HG02938 (cell line): Measurements from ENCODE around the gene BNIP1.
"Not testable (repeated sequence)": the region's sequence is repeated elsewhere in the genome, so short reads cannot be mapped to it uniquely, and the experiment has no call there.

Experiments used
- ATAC-seq: cut with Tn5 transposase; IDR thresholded peaks from one replicate; pipeline ENCODE4 v1.9.1; 2021; ENCODE audit warnings: mild to moderate bottlenecking, moderate library complexity; ENCODE audit not compliant: unreplicated experiment

Gene BNIP1, protein sequence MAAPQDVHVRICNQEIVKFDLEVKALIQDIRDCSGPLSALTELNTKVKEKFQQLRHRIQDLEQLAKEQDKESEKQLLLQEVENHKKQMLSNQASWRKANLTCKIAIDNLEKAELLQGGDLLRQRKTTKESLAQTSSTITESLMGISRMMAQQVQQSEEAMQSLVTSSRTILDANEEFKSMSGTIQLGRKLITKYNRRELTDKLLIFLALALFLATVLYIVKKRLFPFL

DNA sequence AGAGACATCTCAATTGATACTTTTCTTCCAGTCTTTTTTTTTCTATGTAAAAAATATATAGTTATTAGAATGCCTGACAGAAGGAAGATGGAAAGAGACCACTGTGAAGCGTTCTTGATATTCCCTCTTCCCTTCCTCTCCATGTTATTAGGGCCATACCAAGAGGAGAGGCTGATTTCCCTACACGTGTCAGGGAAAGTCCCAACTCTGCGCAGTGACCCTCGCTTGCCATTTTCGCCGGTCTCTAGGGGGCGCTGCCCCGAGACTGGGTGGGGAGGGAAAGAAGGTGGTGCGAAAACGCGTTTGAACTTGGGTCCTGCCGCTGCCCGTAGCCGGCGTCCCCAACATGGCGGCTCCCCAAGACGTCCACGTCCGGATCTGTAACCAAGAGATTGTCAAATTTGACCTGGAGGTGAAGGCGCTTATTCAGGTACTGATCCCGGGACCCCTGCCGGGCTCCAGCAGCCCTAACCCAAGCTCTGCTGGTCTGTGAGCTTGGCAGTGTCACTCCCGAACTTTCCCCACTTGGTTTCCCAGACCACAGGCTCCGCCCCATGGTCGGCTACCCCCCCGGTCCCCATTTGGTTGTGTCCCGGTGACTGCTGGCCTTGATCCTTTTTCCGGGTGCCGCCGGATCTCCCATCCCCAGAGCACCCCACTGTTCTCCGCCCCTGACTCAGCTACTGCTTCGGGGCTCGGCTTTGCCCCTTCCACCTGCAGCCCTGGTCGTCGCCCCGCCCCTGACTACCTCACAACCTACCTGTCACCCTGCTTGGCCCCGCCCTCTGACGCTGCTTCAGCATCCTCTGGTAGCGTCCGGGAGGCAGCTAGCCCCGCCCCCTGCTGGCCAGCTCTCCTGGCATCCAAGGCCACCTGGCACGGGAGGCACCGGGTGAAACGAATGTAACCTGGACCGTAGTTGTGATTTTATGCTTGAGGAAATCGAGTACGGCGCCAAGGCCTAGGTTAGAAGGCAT, at the start of gene BNIP1:
Gene BNIP1 (plus strand): TSS at position 332 of the 977 bp plus-strand sequence. CDS start 15 bp downstream, at position 347.
- ATAC-seq, result peak; percentile 94

DNA sequence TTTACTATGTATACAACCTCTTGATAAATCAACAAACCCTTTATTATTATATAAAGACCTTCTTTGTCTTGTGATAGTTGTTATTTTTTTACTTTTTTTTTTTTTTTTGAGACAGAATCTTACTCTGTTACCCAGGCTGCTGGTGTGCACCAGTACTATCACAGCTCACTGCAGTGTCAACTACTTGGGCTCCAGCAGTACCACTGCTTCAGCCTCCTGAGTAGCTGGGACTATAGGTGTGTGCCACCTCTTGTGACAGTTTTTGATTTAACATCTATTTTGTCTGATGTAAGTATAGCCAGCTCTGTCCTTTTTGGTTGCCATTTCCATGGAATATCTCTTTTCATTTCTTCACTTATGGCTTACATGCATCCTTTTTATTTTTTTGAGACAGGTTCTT, 45.5 kb upstream of the BNIP1 start:
- ATAC-seq, result no peak

DNA sequence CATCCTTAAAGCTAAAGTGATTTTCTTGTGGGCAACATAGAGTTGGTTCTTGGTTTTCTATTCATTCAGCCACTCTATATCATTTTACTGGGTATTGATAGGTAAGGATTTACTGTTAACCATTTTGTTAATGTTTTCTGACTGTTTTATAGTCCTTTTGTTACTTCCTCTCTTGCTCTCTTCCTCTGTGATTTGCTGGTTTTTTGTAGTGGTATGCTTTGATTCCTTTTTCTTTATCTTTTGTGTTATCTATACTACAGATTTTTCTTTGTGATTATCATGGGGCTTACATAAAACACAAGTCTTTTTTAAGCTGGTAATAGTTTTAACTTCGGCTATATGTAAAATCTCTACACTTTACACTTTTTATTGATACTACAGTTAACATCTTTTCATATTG, 44.9 kb upstream of the BNIP1 start:
- no peak for ATAC-seq

DNA sequence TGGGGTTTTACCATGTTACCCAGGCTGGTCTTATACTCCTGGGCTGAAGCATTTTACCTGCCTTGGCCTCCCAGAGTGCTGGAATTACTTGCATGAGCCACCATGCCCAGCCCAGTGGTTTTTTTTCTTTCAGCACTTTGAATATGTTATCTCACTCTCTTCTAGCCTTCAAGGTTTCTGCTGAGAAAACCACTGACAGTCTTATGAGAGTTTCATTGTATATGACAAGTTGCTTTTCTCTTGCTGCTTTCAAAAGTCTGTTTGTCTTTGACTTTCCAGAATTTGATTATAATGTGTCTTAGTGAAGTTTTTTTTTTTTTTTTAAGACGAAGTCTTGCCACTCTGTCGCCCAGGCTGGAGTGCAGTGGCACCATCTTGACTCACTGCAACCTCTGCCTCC, 43.1 kb upstream of the BNIP1 start:
- no peak for ATAC-seq

DNA sequence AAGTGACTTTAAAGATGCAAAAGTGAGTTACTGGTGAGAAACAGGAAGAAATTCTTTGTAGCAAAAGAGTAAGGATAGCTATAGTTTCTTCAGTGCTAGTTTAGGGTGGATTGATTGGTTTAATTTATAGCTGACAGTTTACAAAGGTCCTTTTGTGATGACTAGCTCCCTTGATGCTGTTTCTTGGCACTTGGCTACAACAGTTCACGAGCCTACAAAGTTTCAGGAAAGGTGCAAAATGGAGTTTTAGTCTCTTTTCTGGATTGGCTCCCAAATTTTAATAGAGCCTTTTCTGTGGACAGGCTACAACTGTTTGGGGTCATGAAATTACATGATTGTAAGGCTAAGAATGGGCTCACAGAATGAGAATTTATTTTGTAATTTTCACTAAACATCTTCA, 40.9 kb upstream of the BNIP1 start:
- no peak for ATAC-seq

DNA sequence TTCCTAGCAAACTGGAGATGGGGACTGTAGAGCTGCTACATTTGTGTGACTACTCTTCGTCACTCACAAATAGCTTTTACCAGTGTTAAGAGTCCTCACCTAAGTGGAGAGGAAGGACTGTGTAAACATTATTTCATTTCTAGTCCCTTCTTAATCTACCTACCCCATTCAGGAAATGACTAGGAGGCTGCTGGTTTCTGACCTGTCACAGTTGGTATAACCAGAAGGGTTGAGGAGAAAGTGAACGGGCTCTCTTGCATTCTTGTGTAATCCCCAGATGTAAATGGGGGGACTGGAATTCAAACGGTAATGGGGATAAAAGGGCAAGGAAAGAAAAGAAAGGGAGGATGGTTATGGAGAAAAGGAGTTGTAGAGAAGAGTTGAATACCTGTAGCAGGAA, 35.4 kb upstream of the BNIP1 start:
- ATAC-seq, result no peak

DNA sequence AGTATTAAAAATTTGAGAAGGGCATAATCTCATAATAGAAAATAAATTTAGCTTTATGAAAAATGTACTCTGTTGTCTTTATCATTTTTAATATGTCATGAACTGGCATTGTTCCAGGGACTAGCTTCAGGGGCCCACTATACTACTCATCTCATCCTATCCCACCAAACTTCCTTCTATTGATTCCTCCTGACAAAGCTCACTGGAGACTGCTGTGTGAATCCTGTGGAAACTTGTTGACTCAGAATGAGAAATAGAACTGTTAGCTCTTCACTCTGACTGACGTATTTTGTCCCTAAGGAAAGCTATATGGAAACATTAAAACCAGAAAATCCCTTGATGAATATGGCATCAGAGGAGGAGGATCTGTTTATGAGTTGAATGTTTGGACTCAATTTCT, 29.8 kb upstream of the BNIP1 start:
- ATAC-seq, result no peak

DNA sequence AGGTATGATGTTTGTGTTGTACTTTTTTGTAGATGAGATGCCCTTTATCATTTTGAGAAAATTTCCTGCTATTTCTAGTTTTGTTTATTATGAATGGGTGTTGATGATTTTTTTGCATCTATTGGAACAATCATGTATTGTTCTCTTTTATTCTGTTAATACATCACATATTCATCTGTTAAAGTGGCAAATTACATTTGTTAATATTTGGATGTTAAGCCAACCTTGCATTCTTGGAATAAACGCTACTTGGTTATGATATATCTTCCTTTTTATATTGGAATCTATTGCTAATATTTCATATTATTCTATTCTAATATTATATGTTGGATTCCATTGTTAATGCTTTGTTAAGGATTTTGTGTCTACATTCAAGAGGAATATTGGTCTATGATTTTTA, 24.6 kb upstream of the BNIP1 start:
- ATAC-seq, result no peak

DNA sequence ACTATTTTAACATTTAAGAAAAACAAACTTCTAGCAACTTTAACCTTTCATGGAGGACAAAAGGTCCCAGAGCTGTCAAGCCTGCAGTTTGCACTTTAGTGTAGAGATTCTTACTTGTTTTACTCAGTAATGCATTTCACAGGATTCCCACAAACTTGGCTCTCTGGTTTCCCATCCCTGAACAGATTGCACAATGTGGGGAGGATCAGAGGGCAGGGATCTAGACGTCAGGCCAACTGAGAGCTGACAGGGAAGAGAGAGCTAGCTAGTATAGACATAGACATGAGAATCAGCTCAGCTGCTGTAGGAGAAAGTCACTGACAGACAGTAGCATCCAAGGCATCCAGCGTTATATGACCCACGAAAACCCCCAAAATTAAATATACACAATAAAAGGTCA, 20.9 kb upstream of the BNIP1 start:
- ATAC-seq, result no peak

DNA sequence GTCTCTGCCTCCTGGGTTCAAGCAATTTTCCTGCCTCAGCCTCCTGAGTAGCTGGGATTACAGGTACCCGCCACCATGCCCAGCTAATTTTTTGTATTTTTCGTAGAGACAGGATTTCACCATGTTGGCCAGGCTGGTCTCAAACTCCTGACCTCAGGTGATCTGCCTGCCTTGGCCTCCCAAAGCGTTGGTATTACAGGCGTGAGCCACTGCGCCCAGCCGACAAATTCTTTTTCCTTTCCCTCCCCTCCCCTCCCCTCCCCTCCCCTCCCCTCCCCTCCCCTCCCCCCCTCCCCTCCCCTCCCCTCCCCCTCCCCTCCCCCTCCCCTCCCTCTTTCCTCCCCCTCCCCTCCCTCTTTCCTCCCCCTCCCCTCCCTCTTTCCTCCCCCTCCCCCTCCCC, 12.2 kb upstream of the BNIP1 start:
- ATAC-seq, result not testable (repeated sequence)

DNA sequence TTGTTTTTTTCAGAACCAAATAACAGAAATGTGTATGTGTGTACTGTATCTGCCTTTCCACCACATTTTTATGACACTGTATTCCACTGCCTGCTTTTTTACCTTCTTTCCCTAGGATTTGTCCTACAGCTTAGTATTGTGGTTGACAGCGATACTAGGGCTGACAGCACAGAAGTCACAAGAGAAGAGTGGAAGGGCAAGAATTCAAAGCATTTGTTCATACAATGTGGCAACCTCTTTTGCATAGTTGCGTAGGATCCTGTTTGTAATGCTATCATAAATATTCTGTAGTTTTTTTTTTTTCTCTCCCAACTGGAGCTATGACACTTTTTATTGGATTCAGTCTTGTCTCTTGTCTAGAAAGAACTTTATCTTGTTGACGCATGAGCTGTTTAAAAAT, 5.6 kb upstream of the BNIP1 start:
- no peak for ATAC-seq

DNA sequence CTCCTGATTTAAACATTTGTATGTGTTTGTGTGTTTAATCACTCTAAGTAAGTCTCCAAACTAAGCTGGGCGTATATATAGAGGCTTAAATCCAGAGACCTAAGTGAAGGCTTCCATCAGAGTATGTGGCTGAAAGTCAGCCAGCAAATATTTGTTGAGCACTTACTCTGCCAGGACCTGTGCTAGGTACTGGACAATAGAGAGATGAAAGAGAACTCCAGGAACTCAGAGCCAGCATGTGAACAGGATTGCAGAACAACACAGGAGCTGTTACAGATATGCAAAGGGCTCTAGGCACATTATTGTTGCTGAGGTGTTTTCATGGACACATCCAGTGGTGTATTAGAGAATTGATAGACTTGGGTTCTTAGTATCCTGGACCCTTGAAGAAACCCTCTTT, 4.7 kb upstream of the BNIP1 start:
- no peak for ATAC-seq

DNA sequence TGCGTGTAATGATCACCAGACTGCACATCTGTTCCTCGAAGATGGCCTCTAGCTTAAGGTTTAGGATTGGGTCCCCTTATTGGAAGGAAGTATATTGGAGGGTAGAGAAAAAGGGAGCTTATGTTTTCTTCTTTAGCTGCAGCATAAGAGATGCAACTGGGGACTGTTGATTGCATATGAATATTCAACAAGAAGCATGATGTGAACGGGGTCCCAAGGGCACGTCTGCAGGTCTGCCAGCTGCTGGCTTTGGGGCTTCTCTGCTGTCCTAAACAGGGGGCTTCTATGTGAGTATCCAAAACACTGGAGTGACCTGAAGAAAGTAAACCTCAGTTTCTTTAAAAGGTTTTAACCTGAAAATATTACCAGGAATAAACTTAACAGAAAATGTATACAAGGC, 3.6 kb upstream of the BNIP1 start:
- no peak for ATAC-seq

DNA sequence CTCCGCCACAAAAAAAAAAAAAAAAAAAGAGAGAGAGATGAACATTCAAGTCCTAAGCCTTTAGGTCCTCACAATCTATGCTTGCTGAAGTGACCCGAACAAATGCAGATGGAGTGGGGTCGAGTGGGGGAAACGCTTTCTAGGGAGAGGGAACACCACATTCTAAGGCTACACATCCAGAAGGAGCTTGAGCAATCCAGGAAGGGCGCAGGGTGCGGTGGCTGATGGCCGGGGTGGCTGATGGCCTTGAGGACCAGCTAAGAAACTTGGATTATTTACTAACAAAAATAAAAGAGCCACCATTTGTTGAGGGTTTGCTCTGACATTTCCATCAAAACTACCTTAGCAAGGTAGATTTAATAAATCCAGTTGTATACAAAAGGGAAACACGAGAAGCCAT, 764 bp upstream of the BNIP1 start:
- no peak for ATAC-seq

DNA sequence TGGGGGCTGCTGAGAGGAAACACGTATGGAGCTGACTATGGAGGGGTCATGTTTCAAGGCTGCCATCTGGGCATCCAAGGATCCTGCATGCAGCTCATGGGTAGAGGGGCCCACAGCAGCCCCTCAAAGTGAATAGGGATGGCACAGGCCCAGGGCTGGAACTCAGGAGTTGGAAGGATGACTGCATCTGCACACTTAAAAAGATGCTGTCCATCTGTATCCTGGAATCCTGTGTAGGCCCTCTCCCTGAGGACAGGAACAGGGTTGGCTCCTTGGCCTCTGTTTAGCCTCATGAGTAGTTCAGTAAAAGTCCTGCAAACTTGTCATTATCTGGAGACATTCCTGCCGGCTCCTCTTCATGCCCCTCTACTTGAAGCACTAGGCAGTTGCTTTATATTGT, 4.0 kb downstream of the BNIP1 start:
- no peak for ATAC-seq

DNA sequence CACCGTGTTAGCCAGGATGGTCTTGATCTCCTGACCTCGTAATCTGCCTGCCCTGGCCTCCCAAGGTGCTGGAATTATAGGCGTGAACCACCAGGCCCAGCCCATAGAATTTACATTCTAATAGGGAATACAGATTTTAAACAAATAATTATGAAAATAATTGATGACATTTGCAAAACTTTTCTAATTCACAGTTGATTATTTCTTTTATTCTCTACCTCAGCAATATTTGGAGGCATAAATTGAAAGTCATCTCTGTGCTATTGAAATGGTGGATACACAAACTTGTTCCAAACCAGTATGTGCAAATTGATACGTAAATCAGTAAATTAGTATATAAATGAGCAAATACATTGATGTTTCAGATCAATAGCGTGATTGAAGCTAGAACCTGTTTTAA, 8.2 kb downstream of the BNIP1 start:
- no peak for ATAC-seq

DNA sequence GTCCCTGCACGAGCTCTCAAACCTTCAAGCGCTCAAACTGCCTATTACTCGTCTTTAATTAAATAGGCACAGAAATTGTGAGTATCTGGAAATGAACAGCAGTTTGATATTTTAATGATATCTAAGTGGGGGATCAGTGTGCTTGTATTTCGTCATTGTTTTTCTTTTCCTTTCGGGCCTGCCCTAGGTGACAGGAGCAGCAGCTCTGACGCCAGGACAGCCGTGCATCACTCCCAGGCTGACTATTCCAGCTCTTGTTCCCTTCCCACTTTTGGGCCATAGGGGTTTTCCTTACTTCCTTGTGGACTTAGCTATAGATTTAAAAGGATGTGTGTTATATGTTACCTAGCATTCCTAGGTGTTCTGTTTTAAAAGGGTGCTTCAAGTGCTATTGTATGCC, 9.5 kb downstream of the BNIP1 start:
- no peak for ATAC-seq

DNA sequence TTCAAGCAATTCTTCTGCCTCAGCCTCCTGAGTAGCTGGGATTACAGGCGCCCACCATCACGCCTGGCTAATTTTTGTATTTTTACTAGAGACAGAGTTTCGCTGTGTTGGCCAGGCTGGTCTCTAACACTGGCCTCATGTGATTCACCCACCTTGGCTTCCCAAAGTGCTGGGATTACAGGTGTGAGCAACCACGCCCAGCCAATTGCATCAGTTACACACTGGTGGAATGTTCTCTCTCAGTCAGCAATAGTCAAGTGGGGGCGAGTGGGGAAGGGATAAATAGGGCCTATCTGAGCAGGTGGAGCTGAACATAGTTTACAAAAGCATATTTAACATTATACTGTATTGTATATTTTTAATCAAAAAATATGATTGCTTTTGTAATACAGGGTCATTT, 10.3 kb downstream of the BNIP1 start:
- ATAC-seq, result not testable (repeated sequence)

DNA sequence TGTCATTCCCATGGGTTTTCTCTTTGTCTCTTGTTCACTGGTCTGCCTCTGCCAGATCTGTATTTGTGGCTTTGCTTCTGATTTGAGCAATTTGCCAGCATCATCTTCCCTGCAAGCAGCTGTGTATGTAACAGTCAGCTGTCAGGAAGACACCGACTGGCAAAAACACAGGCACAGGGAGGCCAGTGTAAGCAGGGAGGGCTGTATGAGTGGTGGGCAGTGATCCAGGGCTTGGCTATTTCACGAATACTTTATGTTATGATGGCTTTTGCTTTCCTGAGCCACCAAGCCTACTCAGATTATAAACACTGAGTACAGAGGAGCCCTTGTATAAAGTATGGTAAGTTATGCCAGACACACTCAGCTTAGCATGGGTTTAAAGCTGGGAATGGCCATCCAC, 11.6 kb downstream of the BNIP1 start:
- no peak for ATAC-seq

DNA sequence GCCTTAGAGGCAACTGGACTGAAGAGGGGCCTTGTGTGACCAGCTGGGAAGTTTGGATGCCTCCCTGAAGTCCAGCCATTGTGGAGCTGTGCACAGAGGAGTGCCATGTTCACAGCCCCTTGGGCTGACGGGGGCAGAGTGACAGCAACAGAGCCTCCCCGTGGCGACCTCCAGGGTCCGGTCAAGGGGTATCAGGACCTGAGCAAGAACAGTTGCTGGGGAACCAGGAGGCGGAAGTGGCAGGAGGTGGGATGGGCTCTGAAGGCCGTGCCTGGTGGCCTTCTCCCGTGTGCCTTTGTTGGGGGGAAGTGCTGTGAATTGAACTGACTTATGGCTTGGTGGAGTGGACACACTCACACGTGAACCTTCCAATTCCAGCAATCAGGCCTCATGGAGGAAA, 14.0 kb downstream of the BNIP1 start:
- ATAC-seq, result no peak

DNA sequence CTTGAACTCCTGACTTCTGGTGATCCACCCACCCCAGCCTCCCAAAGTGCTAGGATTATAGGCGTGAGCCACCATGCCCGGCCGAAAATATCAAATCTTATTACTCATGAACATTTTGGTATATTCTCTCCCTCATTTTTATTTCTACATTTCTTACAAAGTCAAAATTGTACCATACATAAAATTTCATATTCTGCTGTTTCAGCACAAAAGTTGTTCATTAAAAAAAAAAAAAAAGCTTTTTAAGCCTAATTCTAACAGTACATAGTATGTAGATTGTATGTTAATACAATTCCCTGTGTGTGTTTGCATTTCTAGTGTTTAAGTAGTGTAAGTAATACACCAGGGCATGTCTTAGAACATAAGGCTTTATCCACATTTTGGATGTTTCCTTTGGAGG, 14.9 kb downstream of the BNIP1 start:
- ATAC-seq, result no peak

DNA sequence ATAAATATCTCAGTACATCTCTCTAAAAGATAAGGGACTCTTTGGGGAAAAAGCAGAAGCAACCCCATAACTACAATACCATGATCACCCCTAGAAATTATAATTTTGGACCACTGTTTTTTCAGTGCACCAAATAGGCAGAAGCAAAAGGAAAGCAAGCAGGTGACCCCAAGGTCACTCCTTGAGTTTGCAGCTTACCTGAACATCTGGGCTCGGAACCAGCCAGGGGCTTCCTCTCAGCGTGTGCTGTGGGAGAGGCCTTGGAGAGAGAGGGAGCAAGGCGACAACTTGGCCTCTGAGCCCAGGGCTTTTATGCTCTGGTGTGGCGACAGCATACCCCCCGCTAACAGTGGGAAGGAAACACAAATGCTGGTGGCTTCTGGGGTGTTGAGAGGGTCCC, 16.8 kb downstream of the BNIP1 start:
- no peak for ATAC-seq
